LoVo (cell line): ENCODE measurements around the gene KCNN4.

Experiments used
- DNase-seq: peaks from one replicate; pipeline ENCODE4 v3.0.0-alpha.2; 2016; ENCODE audit warnings: low spot score

KCNN4 gene

GRCh38 chr19:43748205-43748594 is 32.6 kb downstream of the KCNN4 start:
- DNase-seq: no peak

- DNase-seq: no peak
These were observed 33.1 kb downstream of the KCNN4 start for GRCh38 chr19:43747557-43748204.

- no peak for DNase-seq
These were observed 37.7 kb downstream of the KCNN4 start for GRCh38 chr19:43743059-43743458.

GRCh38 chr19:43741075-43741825 is 39.5 kb downstream of the KCNN4 start:
- DNase-seq: no peak

- peak; percentile 86 for DNase-seq
These were observed 41.1 kb downstream of the KCNN4 start for GRCh38 chr19:43739439-43740235.

GRCh38 chr19:43738780-43739211 is 42.0 kb downstream of the KCNN4 start:
- peak; percentile 50 for DNase-seq

- DNase-seq: no peak
These were observed 44.8 kb downstream of the KCNN4 start for GRCh38 chr19:43735957-43736356.

GRCh38 chr19:43735013-43735412 is 45.8 kb downstream of the KCNN4 start:
- DNase-seq: no peak

GRCh38 chr19:43731846-43732245 is 48.9 kb downstream of the KCNN4 start:
- no peak for DNase-seq

- no peak for DNase-seq
These were observed 49.4 kb downstream of the KCNN4 start for GRCh38 chr19:43731346-43731745.

GRCh38 chr19:43729919-43730318 is 50.9 kb downstream of the KCNN4 start:
- no peak for DNase-seq

GRCh38 chr19:43727593-43727853 is 53.2 kb downstream of the KCNN4 start:
- DNase-seq: no peak

GRCh38 chr19:43726736-43727592 is 53.8 kb downstream of the KCNN4 start:
- DNase-seq: no peak

GRCh38 chr19:43725468-43725867 is 55.3 kb downstream of the KCNN4 start:
- DNase-seq: no peak

- no peak for DNase-seq
These were observed 55.9 kb downstream of the KCNN4 start for GRCh38 chr19:43724896-43725295.

- no peak for DNase-seq
These were observed 57.2 kb downstream of the KCNN4 start for GRCh38 chr19:43723588-43723987.

- no peak for DNase-seq
These were observed 59.2 kb downstream of the KCNN4 start for GRCh38 chr19:43721469-43722048.

GRCh38 chr19:43720936-43721335 is 59.8 kb downstream of the KCNN4 start:
- no peak for DNase-seq

- DNase-seq: no peak
These were observed 60.9 kb downstream of the KCNN4 start for GRCh38 chr19:43719918-43720317.

- no peak for DNase-seq
These were observed 61.4 kb downstream of the KCNN4 start for GRCh38 chr19:43719378-43719868.

- no peak for DNase-seq
These were observed 62.0 kb downstream of the KCNN4 start for GRCh38 chr19:43718627-43719377.
